HG02943 (cell line): ENCODE data around the gene WWOX.

ENCODE experiments used
- ATAC-seq: cut with Tn5 transposase; IDR thresholded peaks from one replicate; pipeline ENCODE4 v1.9.1; 2021; ENCODE audit warnings: mild to moderate bottlenecking, low read depth, moderate library complexity; ENCODE audit not compliant: unreplicated experiment

WWOX gene

DNA sequence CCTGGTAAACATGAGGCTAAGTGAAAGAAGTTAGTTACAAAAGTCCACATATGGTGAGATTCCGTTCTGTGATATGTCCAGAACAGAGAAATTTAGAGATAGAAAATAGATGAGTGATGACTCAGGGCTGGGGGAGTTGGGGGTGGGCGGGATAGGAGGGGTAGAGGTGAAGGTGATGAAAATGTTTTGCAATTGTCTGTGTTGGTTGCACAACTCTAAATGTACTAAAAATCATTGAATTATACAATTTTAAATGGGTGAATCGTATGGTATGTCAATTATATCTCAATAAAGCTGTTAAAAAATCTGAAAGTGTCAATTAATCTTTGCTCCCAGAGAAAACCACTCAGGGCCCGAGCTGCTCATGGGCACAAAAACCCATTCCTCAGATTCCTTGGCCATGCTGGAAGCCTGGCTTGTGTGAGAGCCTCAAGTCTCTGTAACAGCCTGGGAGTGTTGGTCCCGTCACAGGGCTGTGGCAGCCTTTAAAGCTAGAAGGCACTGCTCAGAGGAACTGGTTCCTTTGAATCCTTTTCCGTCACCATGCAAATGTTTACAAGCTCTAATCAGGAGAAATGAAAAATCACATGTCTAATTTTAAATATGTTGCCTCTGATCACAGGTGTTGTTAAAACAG, 225.3 kb downstream of the WWOX start:
- no peak for ATAC-seq

GRCh38 chr16:78325468-78326352, 226.3 kb downstream of the WWOX start:
- ATAC-seq: no peak

GRCh38 chr16:78326731-78327130, 227.3 kb downstream of the WWOX start:
- ATAC-seq: no peak

DNA sequence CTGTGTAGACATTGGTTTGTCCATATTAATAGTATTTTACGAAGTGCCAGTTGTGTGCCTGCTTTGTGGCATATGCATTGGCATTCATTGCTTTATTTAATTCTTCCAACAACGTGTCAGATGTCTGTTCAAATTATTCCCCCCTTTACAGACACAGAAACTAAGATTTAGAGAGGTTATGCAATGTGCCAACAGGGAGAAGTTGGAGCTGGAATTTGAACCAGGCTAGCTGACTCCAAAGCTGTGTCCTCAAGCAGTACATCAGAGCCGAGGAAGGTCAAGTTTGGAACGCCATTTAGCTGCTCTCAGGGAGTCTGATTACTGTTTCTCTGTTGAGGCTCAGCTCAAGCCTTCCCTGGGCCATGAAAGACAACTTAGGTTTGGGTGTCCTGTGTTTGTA, 232.3 kb downstream of the WWOX start:
- ATAC-seq: no peak

GRCh38 chr16:78333808-78334207, 234.4 kb downstream of the WWOX start:
- ATAC-seq: no peak

- ATAC-seq: no peak
Measured at GRCh38 chr16:78340590-78340989, 241.1 kb downstream of the WWOX start.

DNA sequence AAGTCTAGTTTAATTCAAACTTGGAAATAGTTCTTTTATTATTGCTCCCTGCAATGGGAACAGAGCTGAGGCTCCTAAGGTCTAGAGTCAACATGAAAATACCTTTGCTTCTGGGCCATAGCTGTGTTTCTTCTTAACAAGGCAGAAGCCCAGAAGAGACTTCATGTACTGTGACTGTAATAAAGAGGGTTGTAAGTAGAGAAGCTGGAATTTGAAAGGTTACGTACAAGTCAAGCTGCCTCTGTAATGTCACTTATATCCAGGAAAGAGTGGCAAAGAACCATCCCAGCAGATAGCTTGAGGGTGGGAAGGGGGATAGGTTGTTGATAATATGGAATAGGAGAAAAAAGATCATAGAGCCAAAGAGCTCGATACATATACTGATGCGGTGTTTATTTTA, 248.6 kb downstream of the WWOX start:
- ATAC-seq: no peak

- no peak for ATAC-seq
Measured at GRCh38 chr16:78348886-78349285, 249.4 kb downstream of the WWOX start.

DNA sequence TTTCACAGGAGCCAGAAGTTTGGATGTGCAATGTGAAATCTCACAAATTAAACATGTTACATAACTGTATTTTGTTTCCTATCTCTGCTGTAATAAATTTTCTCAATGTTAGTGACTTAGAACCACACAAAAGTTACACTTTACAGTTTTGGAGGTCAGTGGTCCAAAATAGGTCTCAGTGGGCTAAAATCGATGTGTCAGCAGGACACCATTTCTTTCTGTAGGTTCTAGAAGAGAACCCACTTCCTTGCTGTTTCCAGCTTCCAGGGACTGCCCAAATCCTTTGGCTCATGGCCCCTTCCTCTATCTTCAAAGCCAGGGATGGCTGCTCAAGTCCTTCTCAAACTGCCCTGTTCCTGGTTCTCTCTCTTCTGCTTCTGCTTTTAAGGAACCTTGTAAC, 252.7 kb downstream of the WWOX start:
- ATAC-seq: no peak

DNA sequence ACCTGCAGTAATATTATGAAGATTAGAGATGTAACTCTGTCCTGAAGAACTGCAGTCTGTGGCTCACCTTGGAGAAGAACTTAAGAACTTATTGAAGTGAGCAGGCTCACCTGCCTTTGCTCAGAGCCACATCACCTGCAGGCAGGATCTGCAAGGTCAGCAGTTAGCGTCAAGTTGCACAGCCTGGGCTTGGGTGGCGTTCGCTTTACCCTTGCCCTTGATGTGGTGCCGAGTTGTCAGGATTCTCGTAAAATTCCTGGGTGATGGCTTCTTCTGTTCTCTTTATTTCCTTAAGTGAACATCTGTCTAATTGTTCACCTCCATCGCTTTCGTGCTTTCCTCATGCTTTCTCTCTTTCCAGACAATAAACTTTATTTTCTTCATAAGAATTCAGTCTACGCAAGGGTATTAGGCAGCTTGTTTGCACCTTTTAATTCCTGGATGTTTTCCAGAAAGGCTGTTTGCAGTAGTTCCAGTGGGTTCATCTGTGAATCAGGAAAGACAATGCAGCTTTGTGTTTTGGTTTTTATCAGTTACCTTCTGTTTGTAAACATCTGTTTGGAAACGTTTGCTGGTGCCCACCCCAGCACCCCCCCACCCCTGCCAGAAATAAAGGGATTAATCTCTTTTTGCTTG, 254.3 kb downstream of the WWOX start:
- no peak for ATAC-seq

- no peak for ATAC-seq
Measured at GRCh38 chr16:78362524-78363135, 263.2 kb downstream of the WWOX start.

- ATAC-seq: no peak
Measured at GRCh38 chr16:78363843-78364555, 264.5 kb downstream of the WWOX start.

- ATAC-seq: no peak
Measured at GRCh38 chr16:78364556-78364880, 265.1 kb downstream of the WWOX start.

DNA sequence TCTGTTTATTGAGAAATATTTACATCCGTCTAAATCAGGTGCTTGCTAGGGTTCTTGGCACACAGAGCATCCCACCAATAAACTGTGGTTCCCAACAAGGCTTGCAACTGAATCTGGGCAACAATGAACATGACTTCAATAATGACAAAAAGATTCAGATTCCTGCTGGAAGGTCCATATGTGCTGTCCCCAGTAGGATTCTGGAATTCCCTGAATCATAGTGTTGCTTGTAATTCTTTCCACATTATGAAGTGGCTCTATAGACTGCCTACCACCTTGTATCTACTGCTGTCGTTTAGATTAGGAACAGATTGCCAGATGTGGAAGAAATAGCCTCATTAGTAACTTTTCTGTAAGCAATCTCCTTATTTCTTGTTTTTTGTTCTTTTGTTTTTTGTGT, 265.9 kb downstream of the WWOX start:
- no peak for ATAC-seq

DNA sequence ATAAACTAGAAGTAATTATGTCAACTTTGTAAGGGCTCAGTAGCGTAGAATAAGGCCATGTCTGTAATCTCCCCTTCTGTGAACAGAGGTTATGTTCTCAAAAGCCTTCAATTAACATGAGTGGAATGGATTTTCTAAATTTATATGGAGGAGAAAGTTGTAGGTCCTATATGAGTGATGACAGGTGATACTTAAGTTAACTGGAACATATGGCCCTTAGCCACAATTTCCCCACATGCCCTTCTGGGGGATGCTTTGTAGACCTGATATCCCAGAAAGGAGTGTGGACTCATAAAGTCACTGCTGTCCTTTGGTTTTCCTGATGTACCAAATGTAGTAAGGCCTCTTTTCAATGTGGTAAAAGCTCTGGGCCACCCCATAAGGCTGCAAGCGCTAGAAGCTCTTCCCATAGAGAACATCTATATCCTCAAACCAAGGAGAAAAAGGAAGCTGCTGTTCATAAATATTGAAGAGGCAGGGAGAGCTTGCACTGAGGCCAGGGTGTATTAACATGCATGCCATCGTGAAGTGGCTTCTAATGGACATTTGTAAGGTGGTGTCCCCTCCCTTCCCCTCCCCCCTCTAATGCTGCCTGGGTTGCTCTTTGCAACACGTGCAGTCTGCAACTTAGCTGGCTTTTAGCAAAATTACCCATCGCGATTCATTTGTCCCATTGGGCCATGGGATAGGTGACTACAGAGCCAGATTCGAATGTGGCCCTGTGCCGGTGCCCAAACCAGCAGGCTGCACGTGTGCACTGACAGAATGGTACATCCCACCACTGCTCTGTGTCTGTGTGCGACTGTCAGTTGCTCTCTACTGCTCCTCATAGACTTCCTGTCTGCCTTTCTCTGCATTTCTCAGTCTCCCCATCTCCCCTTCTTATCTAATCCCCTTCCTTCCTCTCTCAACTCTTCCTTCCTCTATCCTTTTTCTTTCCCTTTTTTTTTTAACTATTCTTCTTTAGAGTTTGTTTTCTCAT, 269.0 kb downstream of the WWOX start:
- no peak for ATAC-seq

GRCh38 chr16:78372277-78372676, 272.8 kb downstream of the WWOX start:
- ATAC-seq: no peak

GRCh38 chr16:78375055-78375679, 275.7 kb downstream of the WWOX start:
- ATAC-seq: no peak

GRCh38 chr16:78376452-78376851, 277.0 kb downstream of the WWOX start:
- ATAC-seq: no peak

GRCh38 chr16:78377312-78377711, 277.9 kb downstream of the WWOX start:
- ATAC-seq: no peak
